Body of pancreas (tissue), 4 donors: ENCODE data around the gene PGGT1B.

Experiments used
- CTCF ChIP-seq, 7 experiments: fragments of 450-650 bp in 4 of 7; fragments of 200-600 bp in 3 of 7; sonication (generic) in 3 of 7; IDR thresholded peaks; one replicate each; pipeline ENCODE4 v1.5.1; 2016 to 2019; ENCODE audit warnings: antibody characterized with exemption in 7 of 7
- POLR2A ChIP-seq, 3 donors: fragments of 450-650 bp; IDR thresholded peaks; one replicate each; pipeline ENCODE4 v1.6.1; 2016; ENCODE audit warnings: antibody characterized with exemption in 3 of 3, mild to moderate bottlenecking in 2 of 3

GRCh38 chr5:115166744-115167393, 95.8 kb downstream of the PGGT1B start:
- no peak for TF ChIP-seq POLR2A (IDR thresholded peaks at IDR 0.05)
- TF ChIP-seq CTCF (IDR thresholded peaks at IDR 0.05), result no peak
